Sigmoid colon (tissue), 7 donors: ENCODE data around the gene IVD. TPM values are rescaled to one million over a fixed set of nuclear protein-coding genes. Genes with fewer than 3 reads are reported as not detected.

Experiments
- DNase-seq: peaks from one replicate; pipeline ENCODE4 v3.0.0-alpha.2; 2019
- H3K27ac ChIP-seq, 4 donors: fragments of 200-600 bp; sonication (generic); one replicate each; pipeline ENCODE4 v1.5.1; 2016 to 2019; ENCODE audit warnings: mild to moderate bottlenecking in 1 of 4
- H3K27me3 ChIP-seq, 3 donors: fragments of 200-600 bp; sonication (generic); one replicate each; pipeline ENCODE4 v1.5.1; 2019; ENCODE audit warnings: mild to moderate bottlenecking in 1 of 3
- H3K36me3 ChIP-seq, 4 donors: fragments of 200-600 bp; sonication (generic); one replicate each; pipeline ENCODE4 v1.5.1; 2016 to 2019
- H3K4me1 ChIP-seq, 4 donors: fragments of 200-600 bp; sonication (generic); one replicate each; pipeline ENCODE4 v1.5.1; 2017 to 2019
- H3K4me3 ChIP-seq, 4 donors: fragments of 200-600 bp; sonication (generic); one replicate each; pipeline ENCODE4 v1.5.1; 2017 to 2019; ENCODE audit warnings: mild to moderate bottlenecking in 2 of 4, moderate library complexity in 1 of 4
- H3K9me3 ChIP-seq, 4 donors: fragments of 200-600 bp in 3 of 4; sonication (generic) in 3 of 4; one replicate each; pipeline versions ENCODE4 v1.5.1 to v1.6.1; 2013 to 2019
- CTCF ChIP-seq, 4 experiments: fragments of 450-650 bp in 3 of 4; fragments of 200-600 bp in 1 of 4; IDR thresholded peaks; one replicate each; pipeline ENCODE4 v1.5.1; 2016 to 2019; ENCODE audit warnings: antibody characterized with exemption in 4 of 4, mild to moderate bottlenecking in 3 of 4, moderate library complexity in 2 of 4
- EP300 ChIP-seq, 4 donors: sonication (generic); formaldehyde crosslinking; IDR thresholded peaks; one replicate each; pipeline ENCODE4 v1.6.1; 2017; ENCODE audit warnings: antibody characterized with exemption in 4 of 4
- POLR2A ChIP-seq, 2 donors: fragments of 450-650 bp; IDR thresholded peaks; one replicate each; pipeline ENCODE4 v1.6.1; 2016; ENCODE audit warnings: antibody characterized with exemption in 2 of 2, mild to moderate bottlenecking in 2 of 2, moderate library complexity in 2 of 2
- POLR2AphosphoS5 ChIP-seq, 4 donors: sonication (generic); formaldehyde crosslinking; IDR thresholded peaks; one replicate each; pipeline ENCODE4 v1.6.1; 2017; ENCODE audit warnings: antibody characterized with exemption in 4 of 4
- WGBS, 2 donors: extraction: QIAGEN DNeasy Blood & Tissue Kit; methylation state at CpG; one replicate each; pipeline ENCODE4 v1.1.7; 2013; 5-methylcytosine and 5-hydroxymethylcytosine counted together
- intact Hi-C: fragments of 100-400 bp; cut with DNase I; formaldehyde crosslinking; loops from one replicate; pipeline ENCODE4 v1.15.1; 2023
- polyA plus RNA-seq, 3 donors: library from polyadenylated mRNA; stranded (reverse); fragments of 200-250 nt; gene quantifications; one replicate each; pipeline ENCODE4 v1.2.3, GENCODE V29; 2013
- total RNA-seq, 4 donors: library from RNA; depleted of rRNA; stranded (reverse); fragments of >200 nt; gene quantifications; one replicate each; pipeline ENCODE4 v1.1.0, GENCODE V29; 2016
- donor health status: healthy with polysubstance abuse.
- donor health status: Bipolar disorder and iron deficiency.
- donor health status: healthy.

IVD gene
- total and polyA plus RNA-seq, 7 donors = 28.8 to 59.9 (median 50.8) TPM

- intact Hi-C loops = no loop called here
- DNase-seq = no peak
- TF ChIP-seq POLR2A (IDR thresholded peaks at IDR 0.05) = no peak
- no peak for TF ChIP-seq EP300 (IDR thresholded peaks at IDR 0.05)
- TF ChIP-seq CTCF (IDR thresholded peaks at IDR 0.05) = no peak
- TF ChIP-seq POLR2AphosphoS5 (IDR thresholded peaks at IDR 0.05) = no peak
- 95 to 96% methylated on average over 2 of the region's 2 CpGs for WGBS, 2 donors
- Histone ChIP-seq H3K4me3 (no peak overlapping the region), H3K36me3 (peaks cover 19 to 73% (median 34%) of the 10 kb centered on the region in 4 donors), H3K27ac (no peak overlapping the region), H3K4me1 (no peaks in the 10 kb centered on the region), H3K27me3 (no peaks in the 10 kb centered on the region), H3K9me3 (no peaks in the 10 kb centered on the region)
Measured at GRCh38 chr15:40463279-40463678, 57.7 kb downstream of the IVD start.

GRCh38 chr15:40463886-40464545 lies 58.4 kb downstream of the IVD start:
- no peaks in the 10 kb centered on the region for H3K4me1 ChIP-seq
- no peak for TF ChIP-seq POLR2AphosphoS5 (IDR thresholded peaks at IDR 0.05)
- TF ChIP-seq CTCF (IDR thresholded peaks at IDR 0.05) = no peak
- no peak for TF ChIP-seq POLR2A (IDR thresholded peaks at IDR 0.05)
- TF ChIP-seq EP300 (IDR thresholded peaks at IDR 0.05) = no peak
- peaks cover 19 to 72% (median 34%) of the 10 kb centered on the region in 4 donors for H3K36me3 ChIP-seq
- H3K27me3 ChIP-seq = no peaks in the 10 kb centered on the region
- intact Hi-C loops = no loop called here
- H3K9me3 ChIP-seq = no peaks in the 10 kb centered on the region
- WGBS, 2 donors = 92 to 95% methylated on average over 14 of the region's 14 CpGs
- no peak for DNase-seq
- no peak overlapping the region for H3K27ac ChIP-seq
- H3K4me3 ChIP-seq = no peak overlapping the region

- H3K27ac ChIP-seq = no peak overlapping the region
- WGBS, 2 donors = 89 to 90% methylated on average over 3 of the region's 3 CpGs
- DNase-seq = no peak
- no peaks in the 10 kb centered on the region for H3K27me3 ChIP-seq
- H3K36me3 ChIP-seq = peaks cover 14 to 65% (median 30%) of the 10 kb centered on the region in 4 donors
- no peaks in the 10 kb centered on the region for H3K9me3 ChIP-seq
- no peaks in the 10 kb centered on the region for H3K4me1 ChIP-seq
- H3K4me3 ChIP-seq = no peak overlapping the region
- TF ChIP-seq POLR2A (IDR thresholded peaks at IDR 0.05) (no peak), CTCF (IDR thresholded peaks at IDR 0.05) (no peak), EP300 (IDR thresholded peaks at IDR 0.05) (no peak), POLR2AphosphoS5 (IDR thresholded peaks at IDR 0.05) (no peak)
- intact Hi-C loops = no loop called here
Measured at GRCh38 chr15:40464595-40465185, 59.1 kb downstream of the IVD start.

- H3K27me3 ChIP-seq = no peaks in the 10 kb centered on the region
- no peak for DNase-seq
- TF ChIP-seq POLR2A (IDR thresholded peaks at IDR 0.05) (no peak), CTCF (IDR thresholded peaks at IDR 0.05) (no peak), POLR2AphosphoS5 (IDR thresholded peaks at IDR 0.05) (no peak), EP300 (IDR thresholded peaks at IDR 0.05) (no peak)
- H3K9me3 ChIP-seq = no peaks in the 10 kb centered on the region
- no peak overlapping the region for H3K4me3 ChIP-seq
- 97% methylated on average over 10 of the region's 10 CpGs for WGBS, 2 donors
- H3K36me3 ChIP-seq = peaks cover 14 to 54% (median 29%) of the 10 kb centered on the region in 4 donors
- intact Hi-C loops = no loop called here
- no peak overlapping the region for H3K27ac ChIP-seq
- H3K4me1 ChIP-seq = peaks cover 0 to 8% (median 7%) of the 10 kb centered on the region in 4 donors
Measured at GRCh38 chr15:40465939-40466338, 60.3 kb downstream of the IVD start.
